GM23248 (cell line): ENCODE measurements around the gene TCEAL9. TPM values are rescaled to one million over a fixed set of nuclear protein-coding genes. Genes with fewer than 3 reads are reported as not detected.
A peak's percentile ranks its signal among the peaks of the same experiment; 100 is the strongest.
"Not testable (repeated sequence)": the region's sequence is repeated elsewhere in the genome, so short reads cannot be mapped to it uniquely, and the experiment has no call there.

Source experiments
- DNase-seq: peaks from one replicate; pipeline ENCODE4 v3.0.0-alpha.2; 2015
- H2AFZ ChIP-seq: fragments of 200-600 bp; sonication (generic); 2 replicates; pipeline ENCODE4 v1.6.1; 2016; ENCODE audit warnings: antibody characterized with exemption
- H3F3A ChIP-seq: fragments of 200-600 bp; sonication (generic); 2 replicates; pipeline ENCODE4 v1.6.1; 2016; ENCODE audit warnings: mild to moderate bottlenecking, antibody characterized with exemption, mixed run types; ENCODE audit not compliant: insufficient read depth
- H3K27ac ChIP-seq: fragments of 200-600 bp; sonication (generic); 2 replicates; pipeline ENCODE4 v1.5.1; 2016; ENCODE audit warnings: mild to moderate bottlenecking
- H3K27me3 ChIP-seq: fragments of 200-600 bp; sonication (generic); replicated peaks from 2 replicates; pipeline ENCODE4 v1.6.1; 2016; ENCODE audit warnings: mild to moderate bottlenecking; ENCODE audit not compliant: insufficient read depth
- H3K36me3 ChIP-seq: fragments of 200-600 bp; sonication (generic); 2 replicates; pipeline ENCODE4 v1.6.1; 2016; ENCODE audit warnings: low read depth, mild to moderate bottlenecking
- H3K4me1 ChIP-seq: fragments of 200-600 bp; sonication (generic); 2 replicates; pipeline ENCODE4 v1.6.1; 2016; ENCODE audit warnings: mild to moderate bottlenecking; ENCODE audit not compliant: insufficient read depth
- H3K4me2 ChIP-seq: fragments of 200-600 bp; sonication (generic); one replicate; pipeline ENCODE4 v1.6.1; 2016; ENCODE audit warnings: mild to moderate bottlenecking; ENCODE audit not compliant: unreplicated experiment
- H3K4me3 ChIP-seq: fragments of 200-600 bp; sonication (generic); 2 replicates; pipeline ENCODE4 v1.5.1; 2016; ENCODE audit warnings: mild to moderate bottlenecking
- H3K79me2 ChIP-seq: fragments of 200-600 bp; sonication (generic); 2 replicates; pipeline ENCODE4 v1.6.1; 2016; ENCODE audit warnings: mild to moderate bottlenecking; ENCODE audit not compliant: insufficient read depth
- H3K9ac ChIP-seq: fragments of 200-600 bp; sonication (generic); 2 replicates; pipeline ENCODE4 v1.6.1; 2016; ENCODE audit warnings: mild to moderate bottlenecking
- H3K9me2 ChIP-seq: fragments of 200-600 bp; sonication (generic); 2 replicates; pipeline ENCODE4 v1.6.1; 2016; ENCODE audit warnings: mixed run types, mild to moderate bottlenecking, moderate library complexity; ENCODE audit not compliant: insufficient read depth
- H3K9me3 ChIP-seq: fragments of 200-600 bp; sonication (generic); one replicate; pipeline ENCODE4 v1.6.1; 2017; ENCODE audit warnings: low read depth
- H4K20me1 ChIP-seq: fragments of 200-600 bp; sonication (generic); 2 replicates; pipeline ENCODE4 v1.6.0; 2016; ENCODE audit not compliant: insufficient read depth
- EZH2 ChIP-seq: fragments of 200-600 bp; sonication (generic); IDR thresholded peaks from 2 replicates; pipeline ENCODE4 v1.6.1; 2018; ENCODE audit warnings: antibody characterized with exemption, mild to moderate bottlenecking; ENCODE audit not compliant: insufficient read depth, poor library complexity, severe bottlenecking
- EZH2phosphoT487 ChIP-seq: fragments of 200-600 bp; sonication (generic); IDR thresholded peaks from 2 replicates; pipeline ENCODE4 v1.6.1; 2018; ENCODE audit warnings: antibody characterized with exemption, moderate library complexity, mild to moderate bottlenecking, low read depth; ENCODE audit not compliant: insufficient read depth
- WGBS, 2 experiments: methylation state at CpG; one replicate each; pipeline ENCODE4 v1.1.6; 2015 to 2017; ENCODE audit warnings: low lambda C conversion rate in 2 of 2, low coverage in 1 of 2; ENCODE audit errors: missing lambda C conversion rate in 2 of 2; 5-methylcytosine and 5-hydroxymethylcytosine counted together
- in situ Hi-C: fragments of 300-500 bp; cut with MboI; formaldehyde crosslinking; loops from 2 replicates; pipeline ENCODE4 v1.15.0; 2020
- polyA plus RNA-seq: library from polyadenylated mRNA; unstranded; fragments of >200 nt; fragmentation: Nextera tagmentation; extraction: Ambion mirVana; gene quantifications from 2 replicates; pipeline ENCODE4 v1.2.1, GENCODE V29; 2016
- total RNA-seq: library from RNA; depleted of rRNA; stranded (reverse); fragments of >200 nt; shearing (Covaris generic); gene quantifications from 2 replicates; pipeline ENCODE4 v1.2.3, GENCODE V29; 2014

Gene TCEAL9
- total and polyA plus RNA-seq, 2 experiments from 2014 or later: 86.4 to 188 TPM

GRCh38 chrX:103376979-103377324 is 20.6 kb downstream of the TCEAL9 start:
- TF ChIP-seq EZH2phosphoT487: no peak
- TF ChIP-seq EZH2: no peak
- Histone ChIP-seq H3K4me1 (peaks cover 20% of the 10 kb centered on the region), H3K27ac (peak overlapping the region; percentile 21; the same call in 1 of the 2 replicates), H3K36me3 (no peaks in the 10 kb centered on the region), H3K4me3 (peak overlapping the region; percentile 89), H3K9me2 (no peaks in the 10 kb centered on the region), H3K9me3 (no peaks in the 10 kb centered on the region), H3K27me3 (no peaks in the 10 kb centered on the region), H2AFZ (peak overlapping the region; percentile 69), H3K9ac (peak overlapping the region; percentile 94), H3K4me2 (peak overlapping the region; percentile 79), H3F3A (peaks cover 19% of the 10 kb centered on the region; the same call in 1 of the 2 replicates), H4K20me1 (no peaks in the 10 kb centered on the region), H3K79me2 (peaks cover 12% of the 10 kb centered on the region)
- WGBS, 2 experiments: 0% methylated on average over 12 of the region's 19 CpGs; no CpG with 5 or more reads in 1 of the 2 experiments
- DNase-seq: peak; percentile 45
- in situ Hi-C loops: no loop called here

- Histone ChIP-seq H3K4me3 (no peak overlapping the region), H3K36me3 (no peaks in the 10 kb centered on the region), H3K4me1 (peaks cover 7% of the 10 kb centered on the region), H3K4me2 (no peak overlapping the region), H3K9me3 (no peaks in the 10 kb centered on the region), H2AFZ (no peak overlapping the region), H3K27me3 (no peaks in the 10 kb centered on the region), H4K20me1 (no peaks in the 10 kb centered on the region), H3K9ac (no peak overlapping the region), H3F3A (peaks cover 6% of the 10 kb centered on the region; the same call in 1 of the 2 replicates), H3K9me2 (no peaks in the 10 kb centered on the region), H3K79me2 (peaks cover 12% of the 10 kb centered on the region), H3K27ac (no peak overlapping the region)
- TF ChIP-seq EZH2 (no peak), EZH2phosphoT487 (no peak)
- DNase-seq: no peak
- in situ Hi-C loops: no loop called here
- 96 to 98% methylated on average over 2 of the region's 2 CpGs for WGBS, 2 experiments
Observed at GRCh38 chrX:103378990-103379389, 22.7 kb downstream of the TCEAL9 start.

GRCh38 chrX:103382877-103383276 is 26.6 kb downstream of the TCEAL9 start:
- WGBS, 2 experiments: 90 to 100% methylated on average over 1 of the region's 1 CpG
- H3K9me3 ChIP-seq: no peaks in the 10 kb centered on the region
- H3K27ac ChIP-seq: no peak overlapping the region
- no peaks in the 10 kb centered on the region for H3K36me3 ChIP-seq
- in situ Hi-C loops: no loop called here
- TF ChIP-seq EZH2phosphoT487 (no peak), EZH2 (no peak)
- no peak overlapping the region for H3K4me3 ChIP-seq
- no peak overlapping the region for H2AFZ ChIP-seq
- no peak for DNase-seq
- no peaks in the 10 kb centered on the region for H3F3A ChIP-seq
- no peaks in the 10 kb centered on the region for H3K9me2 ChIP-seq
- no peaks in the 10 kb centered on the region for H4K20me1 ChIP-seq
- no peak overlapping the region for H3K9ac ChIP-seq
- H3K4me2 ChIP-seq: no peak overlapping the region
- H3K27me3 ChIP-seq: no peaks in the 10 kb centered on the region
- H3K79me2 ChIP-seq: no peaks in the 10 kb centered on the region
- no peaks in the 10 kb centered on the region for H3K4me1 ChIP-seq

GRCh38 chrX:103384672-103385071 is 28.4 kb downstream of the TCEAL9 start:
- WGBS, 2 experiments: 90 to 97% methylated on average over 2 of the region's 2 CpGs
- H3K4me3 ChIP-seq: no peak overlapping the region
- in situ Hi-C loops: no loop called here
- no peak for TF ChIP-seq EZH2phosphoT487
- no peak for TF ChIP-seq EZH2
- H3K4me2 ChIP-seq: no peak overlapping the region
- H3K79me2 ChIP-seq: no peaks in the 10 kb centered on the region
- no peaks in the 10 kb centered on the region for H3F3A ChIP-seq
- H2AFZ ChIP-seq: no peak overlapping the region
- H4K20me1 ChIP-seq: no peaks in the 10 kb centered on the region
- DNase-seq: no peak
- H3K9ac ChIP-seq: no peak overlapping the region
- no peaks in the 10 kb centered on the region for H3K9me3 ChIP-seq
- no peaks in the 10 kb centered on the region for H3K4me1 ChIP-seq
- H3K27me3 ChIP-seq: no peaks in the 10 kb centered on the region
- H3K9me2 ChIP-seq: no peaks in the 10 kb centered on the region
- H3K27ac ChIP-seq: no peak overlapping the region
- H3K36me3 ChIP-seq: no peaks in the 10 kb centered on the region

- H3K27me3 ChIP-seq, in situ Hi-C loops, H2AFZ ChIP-seq, H3F3A ChIP-seq, H3K9ac ChIP-seq, H3K36me3 ChIP-seq, H3K4me2 ChIP-seq, H3K27ac ChIP-seq, H3K4me1 ChIP-seq, H3K9me2 ChIP-seq, H3K9me3 ChIP-seq, H3K79me2 ChIP-seq, H4K20me1 ChIP-seq, H3K4me3 ChIP-seq, DNase-seq: not testable (repeated sequence)
- 98 to 100% methylated on average over 5 of the region's 5 CpGs for WGBS, 2 experiments
Observed at GRCh38 chrX:103385283-103385830, 29.1 kb downstream of the TCEAL9 start.
